ENCODE measurements around the gene HOXA3. TPM values are rescaled to one million over a fixed set of nuclear protein-coding genes. Genes with fewer than 3 reads are reported as not detected.
A peak's percentile ranks its signal among the peaks of the same experiment; 100 is the strongest.

HOXA3 gene
- total RNA-seq, result 3.7 TPM

DNA sequence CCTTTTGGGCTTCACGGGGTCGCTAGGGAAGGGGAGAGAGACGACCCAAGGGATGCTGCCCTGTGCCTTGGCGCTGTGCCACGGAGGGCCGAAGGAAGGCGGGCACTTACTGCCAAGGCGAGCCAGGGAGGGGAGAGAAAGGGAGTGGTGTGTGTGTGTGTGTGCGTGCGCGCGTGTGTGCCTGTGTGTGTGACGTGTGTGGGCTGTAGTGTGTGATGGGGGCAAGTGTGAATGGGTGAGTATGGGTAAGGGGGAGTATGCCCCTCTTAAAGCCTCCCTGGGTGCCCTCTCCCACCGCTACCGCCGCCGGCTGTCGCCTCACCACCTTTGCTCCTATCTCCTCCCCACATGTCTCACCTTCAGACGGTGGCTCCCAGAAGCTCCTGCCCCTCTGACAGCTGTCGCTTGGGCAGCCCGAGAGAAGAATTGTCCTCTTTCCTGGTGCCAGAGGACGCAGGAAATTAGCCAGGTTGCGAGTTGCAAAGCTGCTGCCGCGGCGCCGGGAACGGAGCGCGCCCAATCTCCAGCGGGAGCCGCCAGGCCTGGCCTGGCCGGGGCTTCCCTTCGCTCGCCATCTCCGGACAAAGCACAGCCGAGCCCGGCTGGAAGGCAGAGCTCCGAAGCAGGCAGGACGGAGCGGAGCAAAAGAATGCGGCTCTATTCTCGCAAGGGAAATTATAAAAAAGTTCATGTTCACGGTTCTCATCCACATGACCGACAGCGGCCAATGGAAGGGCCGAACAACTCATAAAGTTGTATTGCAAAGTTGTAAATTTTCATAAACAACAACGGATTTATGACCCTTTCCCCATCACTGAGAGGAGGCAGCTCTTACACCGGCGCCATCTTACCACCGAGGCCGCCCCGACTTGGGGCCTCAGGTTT is at the start of gene HOXA3:
TSS of gene HOXA3 (minus strand) at position 653 of the 885 bp plus-strand sequence. CDS start 41,943 bp downstream, outside the sequence.
- Histone ChIP-seq H3K36me3 (ENCODE audit: control insufficient read depth in 3 of 3, insufficient read depth in 3 of 3, low read length in 3 of 3) (peaks cover 0 to 2% (median 0%) of the 10 kb centered on the region in 3 donors), H3K4me1 (ENCODE audit: control insufficient read depth in 3 of 3, insufficient read depth in 3 of 3, low read length in 3 of 3) (peaks cover 58 to 66% (median 59%) of the 10 kb centered on the region in 3 donors), H3K9me3 (ENCODE audit: control insufficient read depth in 3 of 3, low read length in 3 of 3) (no peaks in the 10 kb centered on the region), H3K9ac (ENCODE audit: low read depth in 1 of 3, low read length in 3 of 3) (peak within 1 kb of the TSS; percentile 91 to 96 (median 93)), H3K4me3 (ENCODE audit: low read length in 3 of 3) (peak within 1 kb of the TSS; percentile 89 to 98 (median 94)), H3K27ac (ENCODE audit: low read depth, low read length) (peak within 1 kb of the TSS; percentile 78), H3K27me3 (ENCODE audit: control insufficient read depth in 3 of 3, insufficient read depth in 3 of 3, low read length in 3 of 3) (peaks cover 0 to 8% (median 0%) of the 10 kb centered on the region in 3 donors)

DNA sequence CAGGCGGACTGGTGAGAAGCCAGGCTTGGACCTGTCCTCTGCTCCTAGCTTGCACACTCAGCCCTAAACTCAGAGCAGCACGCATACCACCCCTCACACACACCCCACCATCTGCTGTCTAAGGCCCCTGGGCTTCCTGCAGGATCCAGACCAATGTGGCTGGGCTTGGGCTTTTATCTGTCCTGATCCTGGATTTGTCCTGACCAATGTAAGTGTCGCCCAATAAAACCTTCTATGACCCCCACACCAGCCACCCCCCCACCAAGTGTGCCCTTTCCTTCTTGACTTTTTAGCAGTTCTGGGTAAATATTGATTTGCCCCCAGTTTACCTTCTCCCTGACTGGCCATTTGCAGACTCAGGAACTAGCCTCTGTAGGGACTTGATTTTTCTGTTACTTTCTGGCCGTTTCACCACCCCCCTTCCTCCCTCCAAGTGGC is 49.2 kb upstream of the HOXA3 start:
- Histone ChIP-seq H3K9me3 (ENCODE audit: control insufficient read depth in 3 of 3, low read length in 3 of 3) (peaks cover 0 to 3% (median 0%) of the 10 kb centered on the region in 3 donors), H3K36me3 (ENCODE audit: control insufficient read depth in 3 of 3, insufficient read depth in 3 of 3, low read length in 3 of 3) (no peaks in the 10 kb centered on the region), H3K9ac (ENCODE audit: low read depth in 1 of 3, low read length in 3 of 3) (no peak overlapping the region), H3K27me3 (ENCODE audit: control insufficient read depth in 3 of 3, insufficient read depth in 3 of 3, low read length in 3 of 3) (peaks cover 70 to 85% (median 84%) of the 10 kb centered on the region in 3 donors), H3K4me1 (ENCODE audit: control insufficient read depth in 3 of 3, insufficient read depth in 3 of 3, low read length in 3 of 3) (peaks cover 24 to 39% (median 26%) of the 10 kb centered on the region in 3 donors), H3K27ac (ENCODE audit: low read depth, low read length) (no peak overlapping the region), H3K4me3 (ENCODE audit: low read length in 3 of 3) (no peak overlapping the region)

DNA sequence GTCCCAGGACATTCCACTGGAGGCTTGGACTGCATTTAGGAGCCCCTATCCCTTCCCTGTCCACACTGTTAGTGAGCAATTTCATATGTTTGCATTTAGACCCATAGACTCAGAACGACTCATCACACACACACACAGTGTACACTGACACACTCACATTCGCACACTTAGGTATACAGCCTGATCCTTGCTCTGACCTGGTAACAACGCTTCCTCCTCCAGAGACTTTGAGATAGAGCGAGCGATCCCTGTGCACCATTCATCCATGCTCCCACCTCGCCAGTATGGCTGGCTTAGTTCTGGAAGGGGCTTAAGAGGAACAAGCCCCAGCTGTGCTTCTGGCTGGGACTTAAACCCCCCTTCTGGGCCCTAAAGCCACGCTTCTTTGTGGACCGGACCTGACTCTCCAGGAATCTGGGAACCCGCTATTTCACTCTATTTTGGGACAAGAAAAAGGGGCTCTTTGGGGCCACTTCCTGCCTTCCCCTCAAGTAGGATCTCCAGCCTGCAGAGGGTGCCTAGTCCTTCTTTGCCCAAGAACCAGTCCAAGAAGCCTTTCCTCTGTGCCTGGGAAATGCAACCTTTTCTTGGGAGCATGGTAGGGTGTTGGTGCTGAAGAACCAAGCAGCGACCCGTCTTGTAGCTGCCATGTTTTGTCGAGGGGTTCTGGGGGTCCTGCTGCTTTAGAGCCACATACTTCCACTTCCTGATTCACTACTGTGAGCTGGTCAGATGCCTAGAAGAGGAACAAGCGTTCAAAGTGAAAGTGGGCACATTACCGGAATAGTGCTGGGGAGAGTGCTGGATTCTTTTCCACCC is 48.6 kb upstream of the HOXA3 start:
- H3K4me3 ChIP-seq (ENCODE audit: low read length in 3 of 3), result peak overlapping the region; percentile 54 to 72 (median 63)
- peaks cover 26 to 39% (median 26%) of the 10 kb centered on the region in 3 donors for H3K4me1 ChIP-seq (ENCODE audit: control insufficient read depth in 3 of 3, insufficient read depth in 3 of 3, low read length in 3 of 3)
- H3K9ac ChIP-seq (ENCODE audit: low read depth in 1 of 3, low read length in 3 of 3), result peak overlapping the region in 1 of 3 donors; percentile 76
- peaks cover 0 to 3% (median 0%) of the 10 kb centered on the region in 3 donors for H3K9me3 ChIP-seq (ENCODE audit: control insufficient read depth in 3 of 3, low read length in 3 of 3)
- no peak overlapping the region for H3K27ac ChIP-seq (ENCODE audit: low read depth, low read length)
- no peaks in the 10 kb centered on the region for H3K36me3 ChIP-seq (ENCODE audit: control insufficient read depth in 3 of 3, insufficient read depth in 3 of 3, low read length in 3 of 3)
- peaks cover 66 to 85% (median 81%) of the 10 kb centered on the region in 3 donors for H3K27me3 ChIP-seq (ENCODE audit: control insufficient read depth in 3 of 3, insufficient read depth in 3 of 3, low read length in 3 of 3)

DNA sequence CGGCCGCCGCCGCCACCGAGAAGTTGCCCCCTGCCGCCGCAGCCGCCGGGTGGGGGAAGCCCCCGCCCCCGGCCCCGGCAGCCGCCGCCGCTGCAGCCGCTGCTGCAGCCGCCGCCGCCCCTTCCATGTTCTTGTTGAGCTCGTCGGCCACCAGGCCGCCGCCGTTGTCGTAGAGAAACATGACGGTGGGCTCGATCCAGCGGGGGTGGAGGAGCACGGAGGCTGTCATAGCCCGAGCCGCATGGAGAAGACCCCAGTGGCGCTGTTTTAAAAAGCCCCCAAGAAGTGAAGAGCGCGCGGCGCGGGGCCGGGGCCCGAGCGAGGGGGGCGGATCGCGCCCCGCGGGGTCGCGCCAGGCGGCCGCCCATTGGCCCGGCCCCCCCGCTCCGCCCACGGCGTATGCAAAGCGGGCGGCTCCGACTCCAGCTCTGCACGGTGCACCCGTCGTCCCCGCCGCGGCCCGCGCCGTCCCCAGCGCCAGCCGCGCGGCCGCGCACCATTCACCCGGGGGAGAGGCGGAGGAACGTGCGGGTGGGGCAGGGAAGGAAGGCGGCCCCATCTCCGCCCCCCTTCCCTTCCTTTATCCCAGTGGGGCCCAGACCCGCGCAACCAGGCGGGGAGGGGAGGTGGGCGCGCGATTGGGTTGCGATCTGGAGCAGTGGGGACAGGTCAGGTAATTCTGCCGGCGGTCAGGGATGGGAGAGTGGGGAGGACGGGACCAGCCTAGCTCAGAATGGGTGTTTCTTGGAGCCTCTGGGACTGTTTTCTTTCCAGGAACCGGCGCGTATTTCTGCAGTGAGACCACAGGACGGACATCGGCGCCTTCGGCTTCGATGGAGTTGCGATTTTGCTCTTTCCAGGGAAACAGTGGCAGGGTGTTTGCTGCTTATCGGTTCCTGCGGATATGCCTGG is 47.7 kb upstream of the HOXA3 start, which contains the start of gene HOXA13:
TSS of gene HOXA13 (minus strand) at position 243 of the 912 bp plus-strand sequence. CDS start at position 229, 14 bp downstream.
- Histone ChIP-seq H3K27ac (ENCODE audit: low read depth, low read length) (no peak within 1 kb of the TSS), H3K9ac (ENCODE audit: low read depth in 1 of 3, low read length in 3 of 3) (peak within 1 kb of the TSS in 2 of 3 donors; percentile 62 to 85), H3K4me3 (ENCODE audit: low read length in 3 of 3) (peak within 1 kb of the TSS; percentile 54 to 75 (median 67)), H3K27me3 (ENCODE audit: control insufficient read depth in 3 of 3, insufficient read depth in 3 of 3, low read length in 3 of 3) (peaks cover 58 to 83% (median 75%) of the 10 kb centered on the region in 3 donors), H3K36me3 (ENCODE audit: control insufficient read depth in 3 of 3, insufficient read depth in 3 of 3, low read length in 3 of 3) (no peaks in the 10 kb centered on the region), H3K9me3 (ENCODE audit: control insufficient read depth in 3 of 3, low read length in 3 of 3) (peaks cover 0 to 3% (median 0%) of the 10 kb centered on the region in 3 donors), H3K4me1 (ENCODE audit: control insufficient read depth in 3 of 3, insufficient read depth in 3 of 3, low read length in 3 of 3) (peaks cover 21 to 31% (median 21%) of the 10 kb centered on the region in 3 donors)

- Histone ChIP-seq H3K4me1 (ENCODE audit: control insufficient read depth in 3 of 3, insufficient read depth in 3 of 3, low read length in 3 of 3) (peaks cover 14 to 24% (median 16%) of the 10 kb centered on the region in 3 donors), H3K9ac (ENCODE audit: low read depth in 1 of 3, low read length in 3 of 3) (peak overlapping the region in 1 of 3 donors; percentile 85), H3K27me3 (ENCODE audit: control insufficient read depth in 3 of 3, insufficient read depth in 3 of 3, low read length in 3 of 3) (peaks cover 50 to 82% (median 72%) of the 10 kb centered on the region in 3 donors), H3K36me3 (ENCODE audit: control insufficient read depth in 3 of 3, insufficient read depth in 3 of 3, low read length in 3 of 3) (no peaks in the 10 kb centered on the region), H3K4me3 (ENCODE audit: low read length in 3 of 3) (peak overlapping the region; percentile 23 to 75 (median 67)), H3K9me3 (ENCODE audit: control insufficient read depth in 3 of 3, low read length in 3 of 3) (peaks cover 0 to 3% (median 0%) of the 10 kb centered on the region in 3 donors), H3K27ac (ENCODE audit: low read depth, low read length) (no peak overlapping the region)
Measured at GRCh38 chr7:27198871-27199801, 46.8 kb upstream of the HOXA3 start.

DNA sequence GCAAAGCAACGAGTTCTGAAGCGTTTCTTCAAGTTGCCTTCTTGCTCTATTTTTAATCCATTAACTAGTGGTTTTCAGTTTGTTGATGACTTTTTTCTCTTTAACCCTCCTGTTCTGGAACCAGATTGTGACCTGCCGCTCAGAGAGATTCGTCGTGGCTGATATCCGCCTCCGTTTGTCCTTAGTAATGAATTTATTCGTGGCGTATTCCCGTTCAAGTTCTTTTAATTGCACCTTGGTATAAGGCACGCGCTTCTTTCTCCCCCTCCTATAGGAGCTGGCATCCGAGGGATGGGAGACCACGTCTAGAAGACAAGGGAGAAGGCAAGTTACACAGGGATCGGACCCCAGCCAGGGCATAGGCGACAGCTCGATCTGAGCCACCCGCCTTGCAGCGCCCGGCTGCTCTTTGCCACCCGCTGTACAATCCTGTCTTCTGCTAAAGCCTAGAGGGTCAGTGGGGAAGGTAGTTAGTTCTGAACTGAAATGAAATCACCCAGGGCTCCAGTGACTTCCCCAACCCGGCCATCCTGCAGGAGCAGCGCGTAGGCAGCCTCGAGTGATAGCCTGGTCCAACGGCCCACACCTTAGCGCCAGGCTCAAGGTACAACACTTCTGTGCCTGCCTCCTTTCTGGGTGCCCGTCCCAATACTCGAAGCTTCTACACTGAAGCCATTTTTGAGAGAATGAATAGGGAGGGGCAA is 45.9 kb upstream of the HOXA3 start:
- no peaks in the 10 kb centered on the region for H3K36me3 ChIP-seq (ENCODE audit: control insufficient read depth in 3 of 3, insufficient read depth in 3 of 3, low read length in 3 of 3)
- peaks cover 14 to 24% (median 20%) of the 10 kb centered on the region in 3 donors for H3K4me1 ChIP-seq (ENCODE audit: control insufficient read depth in 3 of 3, insufficient read depth in 3 of 3, low read length in 3 of 3)
- peak overlapping the region in 2 of 3 donors; percentile 67 to 75 for H3K4me3 ChIP-seq (ENCODE audit: low read length in 3 of 3)
- H3K9ac ChIP-seq (ENCODE audit: low read depth in 1 of 3, low read length in 3 of 3), result peak overlapping the region in 1 of 3 donors; percentile 85
- H3K27me3 ChIP-seq (ENCODE audit: control insufficient read depth in 3 of 3, insufficient read depth in 3 of 3, low read length in 3 of 3), result peaks cover 47 to 82% (median 69%) of the 10 kb centered on the region in 3 donors
- H3K27ac ChIP-seq (ENCODE audit: low read depth, low read length), result no peak overlapping the region
- H3K9me3 ChIP-seq (ENCODE audit: control insufficient read depth in 3 of 3, low read length in 3 of 3), result peaks cover 0 to 3% (median 0%) of the 10 kb centered on the region in 3 donors

GRCh38 chr7:27197137-27198042 is 45.0 kb upstream of the HOXA3 start:
- H3K9ac ChIP-seq (ENCODE audit: low read depth in 1 of 3, low read length in 3 of 3), result no peak overlapping the region

More at GRCh38 chr7:27197137-27198042, 45.0 kb upstream of the HOXA3 start:
- no peaks in the 10 kb centered on the region for H3K36me3 ChIP-seq (ENCODE audit: control insufficient read depth in 3 of 3, insufficient read depth in 3 of 3, low read length in 3 of 3)
- H3K27ac ChIP-seq (ENCODE audit: low read depth, low read length), result no peak overlapping the region
- peaks cover 14 to 27% (median 24%) of the 10 kb centered on the region in 3 donors for H3K4me1 ChIP-seq (ENCODE audit: control insufficient read depth in 3 of 3, insufficient read depth in 3 of 3, low read length in 3 of 3)
- peak overlapping the region in 1 of 3 donors; percentile 75 for H3K4me3 ChIP-seq (ENCODE audit: low read length in 3 of 3)
- peaks cover 40 to 82% (median 60%) of the 10 kb centered on the region in 3 donors for H3K27me3 ChIP-seq (ENCODE audit: control insufficient read depth in 3 of 3, insufficient read depth in 3 of 3, low read length in 3 of 3)
- peaks cover 0 to 3% (median 0%) of the 10 kb centered on the region in 3 donors for H3K9me3 ChIP-seq (ENCODE audit: control insufficient read depth in 3 of 3, low read length in 3 of 3)

All from skeletal muscle tissue (tissue), 4 donors.